H9 (cell line): Measurements from ENCODE around the gene CD52. TPM values are rescaled to one million over a fixed set of nuclear protein-coding genes. Genes with fewer than 3 reads are reported as not detected.

ENCODE experiments used
- DNase-seq: peaks from one replicate; pipeline ENCODE4 v3.0.0-alpha.2; 2017
- H2AFZ ChIP-seq: one replicate; pipeline ENCODE4 v1.6.1; 2013; ENCODE audit warnings: mild to moderate bottlenecking, low read length, control low read depth, moderate library complexity
- H2AK5ac ChIP-seq: 2 replicates; pipeline ENCODE4 v1.6.1; 2013; ENCODE audit warnings: low read length, control low read depth, mixed read lengths; ENCODE audit not compliant: insufficient read length
- H2BK120ac ChIP-seq: one replicate; pipeline ENCODE4 v1.6.1; 2013; ENCODE audit warnings: low read depth, mild to moderate bottlenecking, low read length, control low read depth, inconsistent platforms; ENCODE audit not compliant: poor library complexity, severe bottlenecking
- H2BK12ac ChIP-seq: 2 replicates; pipeline ENCODE4 v1.6.1; 2013; ENCODE audit warnings: low read length, control low read depth, mixed read lengths, low read depth; ENCODE audit not compliant: insufficient read length
- H2BK15ac ChIP-seq: 2 replicates; pipeline ENCODE4 v1.6.1; 2013; ENCODE audit warnings: low read depth, low read length, control low read depth
- H2BK20ac ChIP-seq: one replicate; pipeline ENCODE4 v1.6.1; 2013; ENCODE audit warnings: low read depth, mild to moderate bottlenecking, low read length, control low read depth, inconsistent platforms; ENCODE audit not compliant: poor library complexity, severe bottlenecking
- H2BK5ac ChIP-seq: 2 replicates; pipeline ENCODE4 v1.6.1; 2013; ENCODE audit warnings: low read length, control low read depth, mixed read lengths; ENCODE audit not compliant: insufficient read length
- H3K14ac ChIP-seq: 2 replicates; pipeline ENCODE4 v1.6.1; 2013; ENCODE audit warnings: low read length, control low read depth; ENCODE audit not compliant: insufficient read depth
- H3K18ac ChIP-seq: 2 replicates; pipeline ENCODE4 v1.6.1; 2013; ENCODE audit warnings: low read depth, mild to moderate bottlenecking, mixed read lengths, low read length, control low read depth; ENCODE audit not compliant: insufficient read length
- H3K23ac ChIP-seq: 2 replicates; pipeline ENCODE4 v1.6.1; 2013; ENCODE audit warnings: low read length, control low read depth, mixed read lengths, low read depth; ENCODE audit not compliant: insufficient read length
- H3K23me2 ChIP-seq: 2 replicates; pipeline ENCODE4 v1.6.1; 2013; ENCODE audit warnings: low read depth, mild to moderate bottlenecking, mixed read lengths, low read length, control low read depth; ENCODE audit not compliant: insufficient read length, poor library complexity, severe bottlenecking
- H3K27ac ChIP-seq: 2 replicates; pipeline ENCODE4 v1.5.1; 2013; ENCODE audit warnings: low read length, control low read depth, mixed read lengths, low read depth; ENCODE audit not compliant: insufficient read length
- H3K27me3 ChIP-seq: 2 replicates; pipeline ENCODE4 v1.6.1; 2013; ENCODE audit warnings: low read length, control low read depth, inconsistent platforms; ENCODE audit not compliant: insufficient read depth
- H3K4ac ChIP-seq: 2 replicates; pipeline ENCODE4 v1.6.1; 2013; ENCODE audit warnings: low read depth, mild to moderate bottlenecking, control low read depth, inconsistent platforms, low read length, moderate library complexity
- H3K4me1 ChIP-seq: 2 replicates; pipeline ENCODE4 v1.6.1; 2013; ENCODE audit warnings: low read length, control low read depth, inconsistent platforms; ENCODE audit not compliant: insufficient read depth
- H3K4me2 ChIP-seq: 2 replicates; pipeline ENCODE4 v1.6.1; 2013; ENCODE audit warnings: low read length, control low read depth, mixed read lengths; ENCODE audit not compliant: insufficient read length, insufficient read depth
- H3K56ac ChIP-seq: 2 replicates; pipeline ENCODE4 v1.6.1; 2013; ENCODE audit warnings: low read depth, mild to moderate bottlenecking, mixed read lengths, low read length, control low read depth; ENCODE audit not compliant: insufficient read length
- H3K79me1 ChIP-seq: 2 replicates; pipeline ENCODE4 v1.6.1; 2013; ENCODE audit warnings: low read depth, mild to moderate bottlenecking, moderate library complexity, low read length, control low read depth, inconsistent platforms; ENCODE audit not compliant: insufficient read depth, poor library complexity, severe bottlenecking
- H3K79me2 ChIP-seq: 2 replicates; pipeline ENCODE4 v1.6.1; 2013; ENCODE audit warnings: low read length, control low read depth, inconsistent platforms; ENCODE audit not compliant: insufficient read depth
- H3K9ac ChIP-seq: 2 replicates; pipeline ENCODE4 v1.6.1; 2013; ENCODE audit warnings: low read length, control low read depth, mixed read lengths; ENCODE audit not compliant: insufficient read length; ENCODE audit errors: extremely low read depth
- H3K9me3 ChIP-seq: one replicate; pipeline ENCODE4 v1.6.1; 2013; ENCODE audit warnings: low read depth, low read length, inconsistent platforms; ENCODE audit not compliant: control insufficient read depth
- H3T11ph ChIP-seq: one replicate; pipeline ENCODE4 v1.6.1; 2013; ENCODE audit warnings: mild to moderate bottlenecking, low read length, control low read depth, inconsistent platforms
- H4K20me1 ChIP-seq: one replicate; pipeline ENCODE4 v1.6.1; 2013; ENCODE audit not compliant: control insufficient read depth, insufficient read length, insufficient read depth
- H4K5ac ChIP-seq: 2 replicates; pipeline ENCODE4 v1.6.1; 2013; ENCODE audit warnings: low read depth, mild to moderate bottlenecking, mixed read lengths, low read length, control low read depth; ENCODE audit not compliant: insufficient read length
- H4K8ac ChIP-seq: replicated peaks from 2 replicates; pipeline ENCODE4 v1.6.1; 2013; ENCODE audit warnings: low read length, control low read depth, mixed read lengths, low read depth; ENCODE audit not compliant: insufficient read length
- H4K91ac ChIP-seq: 2 replicates; pipeline ENCODE4 v1.6.1; 2013; ENCODE audit warnings: low read depth, mild to moderate bottlenecking, moderate library complexity, mixed read lengths, low read length, control low read depth; ENCODE audit not compliant: insufficient read length
- H3K27ac Mint-ChIP-seq, 3 experiments: 2 replicates in 2 of 3; 3 replicates in 1 of 3; pipeline ENCODE4 v1.8.0; 2020 to 2021; ENCODE audit warnings: mixed read lengths in 3 of 3, mild to moderate bottlenecking in 1 of 3, moderate library complexity in 1 of 3
- H3K27me3 Mint-ChIP-seq: 2 replicates; pipeline ENCODE4 v1.8.0; 2021; ENCODE audit warnings: low read depth, mild to moderate bottlenecking, moderate library complexity, mixed read lengths
- H3K36me3 Mint-ChIP-seq, 3 experiments: 2 replicates in 2 of 3; 3 replicates in 1 of 3; pipeline ENCODE4 v1.8.0; 2020 to 2021; ENCODE audit warnings: low read depth in 3 of 3, mixed read lengths in 3 of 3; ENCODE audit not compliant: insufficient read depth in 1 of 3
- H3K4me1 Mint-ChIP-seq, 2 experiments: 2 replicates each; pipeline ENCODE4 v1.8.0; 2020; ENCODE audit warnings: mixed read lengths in 2 of 2
- H3K4me3 Mint-ChIP-seq, 2 experiments: 2 replicates in 1 of 2; 3 replicates in 1 of 2; pipeline ENCODE4 v1.8.0; 2020 to 2021; ENCODE audit warnings: mild to moderate bottlenecking in 2 of 2, mixed read lengths in 2 of 2, moderate library complexity in 1 of 2
- H3K9me3 Mint-ChIP-seq, 2 experiments: 2 replicates in 1 of 2; 3 replicates in 1 of 2; pipeline ENCODE4 v1.8.0; 2020; ENCODE audit warnings: mild to moderate bottlenecking in 2 of 2, mixed read lengths in 2 of 2, moderate library complexity in 1 of 2
- CTCF ChIP-seq: fragments of 200-600 bp; sonication (generic); conservative IDR thresholded peaks from 3 replicates; pipeline ENCODE4 v1.8.0; 2021; ENCODE audit warnings: antibody characterized with exemption, mild to moderate bottlenecking
- WGBS: extraction: QIAGEN DNeasy Blood & Tissue Kit; methylation state at CpG from one replicate; pipeline ENCODE4 v1.1.7; 2013; ENCODE audit warnings: missing lambda C conversion rate, low lambda C conversion rate, mixed read lengths; ENCODE audit not compliant: insufficient read length; ENCODE audit errors: extremely low coverage; 5-methylcytosine and 5-hydroxymethylcytosine counted together
- total RNA-seq: library from RNA; stranded (reverse); gene quantifications from 2 replicates; pipeline ENCODE4 v1.2.1, GENCODE V29; 2021

The CD52 gene
- total RNA-seq, 1 experiment from 2014 or later = 4.1 TPM

- no peak for DNase-seq
- H3K79me2 ChIP-seq = no peaks in the 10 kb centered on the region
- no peak overlapping the region for H3K4ac ChIP-seq
- H3K79me1 ChIP-seq = no peaks in the 10 kb centered on the region
- no peak overlapping the region for H4K91ac ChIP-seq
- H3K4me1 ChIP-seq = peaks cover 11% of the 10 kb centered on the region; the same call in 1 of the 2 replicates
- no CpG with 5 or more reads among the region's 1 CpG for WGBS
- no peak overlapping the region for H3T11ph ChIP-seq
- H3K27ac Mint-ChIP-seq = no peak overlapping the region
- H3K27me3 ChIP-seq = no peaks in the 10 kb centered on the region
- H3K18ac ChIP-seq = no peak overlapping the region
- no peaks in the 10 kb centered on the region for H3K9me3 ChIP-seq
- no peak overlapping the region for H2BK15ac ChIP-seq
- peaks cover 48 to 50% of the 10 kb centered on the region in 2 experiments for H3K4me1 Mint-ChIP-seq
- TF ChIP-seq CTCF = no peak
- H3K4me3 Mint-ChIP-seq = no peak overlapping the region
- no peak overlapping the region for H3K14ac ChIP-seq
- no peak overlapping the region for H2BK12ac ChIP-seq
- no peaks in the 10 kb centered on the region; the same call in 1 of the 2 replicates for H3K27me3 Mint-ChIP-seq
- no peak overlapping the region for H3K56ac ChIP-seq
- H2BK5ac ChIP-seq = no peak overlapping the region
- no peak overlapping the region for H3K9ac ChIP-seq
- no peak overlapping the region for H2BK120ac ChIP-seq
- H2AK5ac ChIP-seq = no peak overlapping the region
- H2BK20ac ChIP-seq = no peak overlapping the region
- H2AFZ ChIP-seq = no peak overlapping the region
- no peak overlapping the region for H3K4me2 ChIP-seq
- H4K8ac ChIP-seq = no peak overlapping the region
- H3K23ac ChIP-seq = no peak overlapping the region
- peaks cover 2% of the 10 kb centered on the region for H4K20me1 ChIP-seq
- H3K36me3 Mint-ChIP-seq = peaks cover 52 to 63% (median 58%) of the 10 kb centered on the region in 3 experiments
- peaks cover 13% of the 10 kb centered on the region for H3K23me2 ChIP-seq
- no peak overlapping the region for H4K5ac ChIP-seq
- no peaks in the 10 kb centered on the region for H3K9me3 Mint-ChIP-seq
- no peak overlapping the region for H3K27ac ChIP-seq
Observed at GRCh38 chr1:26277719-26278118, 40.0 kb upstream of the CD52 start.
